COLO829 (cell line): ENCODE data around the gene GALNT7.
A peak's percentile ranks its signal among the peaks of the same experiment; 100 is the strongest.

ENCODE experiments used
- DNase-seq: peaks from one replicate; pipeline ENCODE4 v3.0.0; 2012; ENCODE audit warnings: low spot score

The GALNT7 gene

GRCh38 chr4:173237762-173238161 is 69.2 kb downstream of the GALNT7 start:
- DNase-seq, result no peak

- DNase-seq, result no peak
These were observed 72.1 kb downstream of the GALNT7 start for GRCh38 chr4:173240696-173241095.

GRCh38 chr4:173242466-173243250 is 74.0 kb downstream of the GALNT7 start:
- DNase-seq, result no peak

GRCh38 chr4:173243321-173243720 is 74.7 kb downstream of the GALNT7 start:
- no peak for DNase-seq

- DNase-seq, result no peak
These were observed 75.5 kb downstream of the GALNT7 start for GRCh38 chr4:173243917-173244658.

GRCh38 chr4:173245952-173246351 is 77.3 kb downstream of the GALNT7 start:
- no peak for DNase-seq

GRCh38 chr4:173246719-173247118 is 78.1 kb downstream of the GALNT7 start:
- no peak for DNase-seq

GRCh38 chr4:173247321-173247720 is 78.7 kb downstream of the GALNT7 start:
- DNase-seq, result no peak

- no peak for DNase-seq
These were observed 80.1 kb downstream of the GALNT7 start for GRCh38 chr4:173248690-173249089.

- DNase-seq, result peak; percentile 48
These were observed 83.7 kb downstream of the GALNT7 start for GRCh38 chr4:173252024-173252935.

GRCh38 chr4:173253561-173253960 is 85.0 kb downstream of the GALNT7 start:
- no peak for DNase-seq

- DNase-seq, result no peak
These were observed 86.0 kb downstream of the GALNT7 start for GRCh38 chr4:173254646-173255045.

- no peak for DNase-seq
These were observed 88.2 kb downstream of the GALNT7 start for GRCh38 chr4:173256825-173257224.

- peak; percentile 67 for DNase-seq
These were observed 89.4 kb downstream of the GALNT7 start for GRCh38 chr4:173257732-173258717.

GRCh38 chr4:173258866-173259265 is 90.3 kb downstream of the GALNT7 start:
- no peak for DNase-seq

- no peak for DNase-seq
These were observed 90.7 kb downstream of the GALNT7 start for GRCh38 chr4:173259310-173259709.

- no peak for DNase-seq
These were observed 92.4 kb downstream of the GALNT7 start for GRCh38 chr4:173261052-173261451.

GRCh38 chr4:173262375-173262774 is 93.8 kb downstream of the GALNT7 start:
- no peak for DNase-seq

GRCh38 chr4:173264245-173264644 is 95.6 kb downstream of the GALNT7 start:
- DNase-seq, result no peak

- no peak for DNase-seq
These were observed 96.1 kb downstream of the GALNT7 start for GRCh38 chr4:173264684-173265185.

GRCh38 chr4:173265751-173266150 is 97.1 kb downstream of the GALNT7 start:
- no peak for DNase-seq
